ENCODE results near the gene CST7. TPM values are rescaled to one million over a fixed set of nuclear protein-coding genes. Genes with fewer than 3 reads are reported as not detected.

CST7 gene
- total and polyA plus RNA-seq, 10 of the 15 experiments (the other 5 are each of a cell fraction or from before 2014, with no cell fraction given), result 0.69 TPM; not detected in 9

- TF ChIP-seq ELK1 (IDR thresholded peaks at IDR 0.05; ENCODE audit: low read depth, low read length) (no peak), NFIC (IDR thresholded peaks at IDR 0.05; ENCODE audit: low read depth, low read length) (no peak), MEF2A (IDR thresholded peaks at IDR 0.05; ENCODE audit: insufficient read depth, low read depth, low read length) (no peak)
Observed at GRCh38 chr20:24916412-24916811, 32.7 kb upstream of the CST7 start (continued).

GRCh38 chr20:24917056-24917455, 32.0 kb upstream of the CST7 start:
- Histone ChIP-seq H3K27ac (ENCODE audit: control insufficient read depth, insufficient read depth) (no peak overlapping the region), H3K27me3 (replicated peaks in 1 of 2; ENCODE audit: control insufficient read depth in 2 of 2, insufficient read depth in 2 of 2, low read length in 1 of 2) (no peaks in the 10 kb centered on the region; a peak in 1 of 4 replicates), H3K4me3 (no peak overlapping the region), H3K36me3 (ENCODE audit: control insufficient read depth in 2 of 2, insufficient read depth in 2 of 2, low read length in 1 of 2) (no peaks in the 10 kb centered on the region), H3K4me1 (ENCODE audit: control insufficient read depth, insufficient read depth, low read length) (peaks cover 11% of the 10 kb centered on the region), H3K79me2 (ENCODE audit: control insufficient read depth, insufficient read depth, low read length) (no peaks in the 10 kb centered on the region), H3K9me3 (replicated peaks; ENCODE audit: control insufficient read depth, insufficient read depth, low read length) (no peaks in the 10 kb centered on the region; the same call in 2 of the 3 replicates), H3K9ac (ENCODE audit: control insufficient read depth, insufficient read depth, low read length) (no peak overlapping the region), H4K20me1 (ENCODE audit: control insufficient read depth, insufficient read depth) (no peaks in the 10 kb centered on the region), H3K4me2 (ENCODE audit: control insufficient read depth, insufficient read depth) (no peak overlapping the region), H2AFZ (ENCODE audit: control insufficient read depth, low read depth, low read length) (no peak overlapping the region)
- BruUV-seq (replicated peaks), result no TSS peak
- TF ChIP-seq MXI1 (IDR thresholded peaks at IDR 0.05; ENCODE audit: low read depth, low read length), result no peak
- TF ChIP-seq IRF4 (IDR thresholded peaks at IDR 0.05; ENCODE audit: low read depth, low read length), result no peak
- TF ChIP-seq ZNF622 (IDR thresholded peaks at IDR 0.05), result no peak
- no peak for TF ChIP-seq EGR1 (IDR thresholded peaks at IDR 0.05; ENCODE audit: borderline replicate concordance in 1 of 2, low read depth in 2 of 2, low read length in 2 of 2)
- TF ChIP-seq PAX8 (IDR thresholded peaks at IDR 0.05), result no peak
- no peak for TF ChIP-seq SIX5 (IDR thresholded peaks at IDR 0.05; ENCODE audit: low read depth, low read length, severe bottlenecking)
- no peak for TF ChIP-seq FOXM1 (IDR thresholded peaks at IDR 0.05; ENCODE audit: low read depth, low read length)
- no peak for TF ChIP-seq SIN3A (IDR thresholded peaks at IDR 0.05; ENCODE audit: low read depth, low read length)
- TF ChIP-seq CBFB (IDR thresholded peaks at IDR 0.05; ENCODE audit: low read depth), result no peak
- ChIA-PET CTCF (interaction anchor here (0.9 to 2.4 kb wide), 3 partner anchors 75 to 815 kb away, joined by 3 to 16 read pairs (median 3); no protein-coding TSS in a partner anchor), POLR2A (no interaction called here), RAD21 (ENCODE audit: unreplicated experiment) (no interaction called here), SMC1A (ENCODE audit: uncharacterized antibody, unreplicated experiment) (no interaction called here)
- FAIRE-seq (no peak), DNase-seq (ENCODE audit: low read depth, low spot score) (no peak), ATAC-seq (no peak)
- intact Hi-C loops (cut with micrococcal nuclease; ENCODE audit: unreplicated experiment), result loop anchor here (5.0 kb wide), 1 partner anchor 75 kb away; no protein-coding TSS in a partner anchor
- 90% methylated on average over 7 of the region's 7 CpGs for WGBS (ENCODE audit: insufficient coverage, insufficient replicate concordance, low lambda C conversion rate, missing lambda C conversion rate)
- in situ Hi-C loops (cut with MboI), result loop anchor here (5.0 to 25.0 kb wide), 2 partner anchors 130 to 980 kb away; no protein-coding TSS in a partner anchor
